Left lung (tissue), 10 donors: Measurements from ENCODE around the gene STPG2. TPM values are rescaled to one million over a fixed set of nuclear protein-coding genes. Genes with fewer than 3 reads are reported as not detected.

Experiments
- ATAC-seq: fragments of 200-7000 bp; cut with Tn5 transposase; one replicate; pipeline ENCODE4 v1.9.1; 2020; ENCODE audit warnings: moderate library complexity
- DNase-seq, 4 donors: peaks; one replicate each; pipeline ENCODE4 v3.0.0-alpha.2; 2013 to 2020
- H3K27ac ChIP-seq, 2 donors: fragments of 200-600 bp; sonication (generic) in 1 of 2; one replicate each; pipeline versions ENCODE4 v1.5.0 to v1.8.0; 2020 to 2021
- H3K27me3 ChIP-seq, 2 donors: fragments of 200-600 bp; sonication (generic) in 1 of 2; one replicate each; pipeline versions ENCODE4 v1.5.0 to v1.8.0; 2020 to 2021
- H3K36me3 ChIP-seq, 2 donors: fragments of 200-600 bp; sonication (generic) in 1 of 2; one replicate each; pipeline versions ENCODE4 v1.5.0 to v1.8.0; 2020 to 2021
- H3K4me1 ChIP-seq, 2 donors: fragments of 200-600 bp; one replicate each; pipeline ENCODE4 v1.8.0; 2021
- H3K4me3 ChIP-seq, 2 donors: fragments of 200-600 bp; sonication (generic) in 1 of 2; one replicate each; pipeline versions ENCODE4 v1.5.0 to v1.8.0; 2020 to 2021; ENCODE audit warnings: mild to moderate bottlenecking in 1 of 2
- H3K9me3 ChIP-seq, 2 donors: fragments of 200-600 bp; sonication (generic) in 1 of 2; one replicate each; pipeline versions ENCODE4 v1.5.0 to v1.8.0; 2020 to 2021
- intact Hi-C, 2 donors: fragments of 100-400 bp; cut with DNase I; formaldehyde crosslinking; loops; one replicate each; pipeline versions ENCODE4 v1.11.2 to v1.14.2; 2022
- polyA plus RNA-seq, 6 donors: library from polyadenylated mRNA; unstranded; fragments of 120-200 nt; gene quantifications; one replicate each; pipeline ENCODE4 v1.2.1, GENCODE V29; 2013; ENCODE audit not compliant: insufficient read length in 6 of 6
- total RNA-seq, 2 donors: library from RNA; stranded (reverse); fragmentation: NEBNext Ultra II Directional; extraction: Animal tissue kit (Norgen Biotek cat#: 25700); gene quantifications; one replicate each; pipeline ENCODE4 v1.2.1, GENCODE V29; 2021
- TF ChIP-seq, protein P1 (sequence below), 2 donors: fragments of 200-600 bp; sonication (generic) in 1 of 2; IDR thresholded peaks; one replicate each; pipeline versions ENCODE4 v1.5.0 to v1.8.0; 2021; ENCODE audit warnings: antibody characterized with exemption in 2 of 2
- donor health status: DM: no; HTN: yes; CAD: no.
- donor health status: DM: no; HTN: no; CAD: no.

STPG2 gene
- total and polyA plus RNA-seq, 8 donors: 0.13 to 0.76 (median 0.30) TPM

DNA sequence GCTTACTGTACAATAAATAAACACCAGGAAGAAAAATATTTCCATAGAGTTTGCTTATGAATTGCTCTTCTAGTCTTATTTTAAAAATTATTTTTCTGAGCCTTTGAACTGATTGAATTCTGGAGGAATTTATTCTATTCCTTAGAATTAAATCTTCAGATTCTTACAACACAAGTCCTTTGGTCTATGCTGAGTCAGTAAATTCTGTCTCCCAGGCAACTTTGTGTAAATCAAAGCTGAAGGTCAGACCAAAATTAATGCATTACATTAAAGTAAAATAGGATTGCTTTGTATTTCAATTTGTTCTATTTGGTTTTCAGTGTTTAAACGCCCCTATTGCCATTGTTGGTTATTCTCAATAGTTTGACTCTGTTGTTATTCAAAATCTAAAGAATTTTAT is 26.8 kb upstream of the STPG2 start:
- Histone ChIP-seq H3K27ac (no peak overlapping the region), H3K4me1 (no peaks in the 10 kb centered on the region), H3K27me3 (no peaks in the 10 kb centered on the region), H3K4me3 (no peak overlapping the region), H3K36me3 (no peaks in the 10 kb centered on the region), H3K9me3 (no peaks in the 10 kb centered on the region)
- TF ChIP-seq, protein P1, sequence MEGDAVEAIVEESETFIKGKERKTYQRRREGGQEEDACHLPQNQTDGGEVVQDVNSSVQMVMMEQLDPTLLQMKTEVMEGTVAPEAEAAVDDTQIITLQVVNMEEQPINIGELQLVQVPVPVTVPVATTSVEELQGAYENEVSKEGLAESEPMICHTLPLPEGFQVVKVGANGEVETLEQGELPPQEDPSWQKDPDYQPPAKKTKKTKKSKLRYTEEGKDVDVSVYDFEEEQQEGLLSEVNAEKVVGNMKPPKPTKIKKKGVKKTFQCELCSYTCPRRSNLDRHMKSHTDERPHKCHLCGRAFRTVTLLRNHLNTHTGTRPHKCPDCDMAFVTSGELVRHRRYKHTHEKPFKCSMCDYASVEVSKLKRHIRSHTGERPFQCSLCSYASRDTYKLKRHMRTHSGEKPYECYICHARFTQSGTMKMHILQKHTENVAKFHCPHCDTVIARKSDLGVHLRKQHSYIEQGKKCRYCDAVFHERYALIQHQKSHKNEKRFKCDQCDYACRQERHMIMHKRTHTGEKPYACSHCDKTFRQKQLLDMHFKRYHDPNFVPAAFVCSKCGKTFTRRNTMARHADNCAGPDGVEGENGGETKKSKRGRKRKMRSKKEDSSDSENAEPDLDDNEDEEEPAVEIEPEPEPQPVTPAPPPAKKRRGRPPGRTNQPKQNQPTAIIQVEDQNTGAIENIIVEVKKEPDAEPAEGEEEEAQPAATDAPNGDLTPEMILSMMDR (IDR thresholded peaks at IDR 0.05): no peak
- DNase-seq: no peak
- intact Hi-C loops: no loop called here
- ATAC-seq: no peak

DNA sequence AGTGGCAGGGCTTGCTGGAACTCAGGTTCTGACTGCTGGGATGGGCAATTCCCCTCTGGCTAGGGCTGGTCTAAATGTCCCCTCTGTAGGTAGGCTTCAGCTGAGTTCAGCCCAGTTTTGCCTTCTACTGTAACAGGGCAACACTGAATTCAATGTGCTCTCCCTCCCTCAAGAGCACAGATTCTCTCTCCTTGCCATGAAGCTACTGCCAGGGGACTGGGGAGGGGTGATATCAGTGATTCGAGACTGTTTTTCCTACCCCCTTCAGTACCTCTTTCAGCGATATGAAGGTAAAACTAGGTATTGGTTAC is 23.4 kb upstream of the STPG2 start:
- no peak for ATAC-seq
- H3K27ac ChIP-seq: no peak overlapping the region
- no peaks in the 10 kb centered on the region for H3K36me3 ChIP-seq
- no peak for DNase-seq
- no peak overlapping the region for H3K4me3 ChIP-seq
- H3K4me1 ChIP-seq: no peaks in the 10 kb centered on the region
- H3K27me3 ChIP-seq: no peaks in the 10 kb centered on the region
- peaks cover 0 to 2% of the 10 kb centered on the region in 2 donors for H3K9me3 ChIP-seq
- TF ChIP-seq, protein P1 (IDR thresholded peaks at IDR 0.05): no peak
- intact Hi-C loops: no loop called here

DNA sequence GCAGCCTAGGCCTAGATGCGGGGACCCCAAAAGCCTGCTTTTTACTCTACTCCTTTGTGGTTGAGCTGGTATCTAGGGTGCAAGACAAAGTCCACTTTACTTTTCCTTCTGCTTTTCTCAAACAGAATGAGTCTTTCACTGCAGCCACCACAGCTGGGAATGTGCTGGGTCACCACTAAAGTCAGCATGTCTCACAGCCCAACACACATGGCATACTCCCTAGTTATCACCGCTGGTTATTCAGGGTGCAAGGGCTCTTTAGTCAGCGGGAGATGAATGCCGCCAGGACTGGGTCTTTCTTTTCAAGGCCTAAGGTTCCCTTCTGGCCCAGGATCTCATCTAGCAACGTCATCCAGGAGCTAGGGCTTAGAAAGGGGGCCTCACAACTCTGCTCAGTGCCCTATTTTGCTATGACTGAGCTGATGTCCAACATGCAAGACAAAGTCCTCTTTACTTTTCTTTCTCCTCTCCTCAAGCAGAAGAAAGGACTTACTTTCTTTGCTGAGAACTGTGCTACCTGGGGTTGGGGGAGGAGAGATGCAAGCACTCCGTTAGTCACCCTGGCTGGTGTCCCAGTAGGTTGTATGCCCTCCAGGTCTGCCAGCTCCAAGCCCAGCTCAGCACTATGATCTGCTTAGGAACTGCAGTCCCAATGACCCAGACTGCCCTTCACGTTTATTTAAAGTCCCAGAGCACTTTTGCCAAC is 22.9 kb upstream of the STPG2 start:
- ATAC-seq (peak; percentile 95), DNase-seq (peak in 2 of 4 donors; percentile 42 to 64)
- TF ChIP-seq, protein P1 (IDR thresholded peaks at IDR 0.05): no peak
- Histone ChIP-seq H3K4me1 (no peaks in the 10 kb centered on the region), H3K4me3 (no peak overlapping the region), H3K27me3 (no peaks in the 10 kb centered on the region), H3K27ac (no peak overlapping the region), H3K36me3 (no peaks in the 10 kb centered on the region), H3K9me3 (peaks cover 0 to 2% of the 10 kb centered on the region in 2 donors)
- intact Hi-C loops: no loop called here

DNA sequence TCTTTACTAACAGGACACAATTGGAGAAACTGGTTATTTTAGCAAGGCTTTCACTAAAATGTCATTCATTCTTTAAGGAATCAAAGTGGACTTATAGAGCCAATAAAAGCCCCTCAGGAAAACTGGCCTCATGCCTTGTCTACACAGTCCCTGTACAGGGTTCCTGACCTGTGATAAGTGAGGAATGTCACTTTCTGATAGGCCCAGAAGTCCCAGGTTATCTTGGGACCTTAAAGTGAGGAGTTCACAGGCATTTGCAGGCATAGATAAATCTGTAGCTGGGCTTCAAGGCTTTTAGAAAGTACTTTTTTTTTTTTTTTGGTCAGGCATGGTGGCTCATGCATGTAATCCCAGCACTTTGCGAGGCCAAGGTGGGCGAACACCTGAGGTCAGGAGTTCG is 19.4 kb upstream of the STPG2 start:
- Histone ChIP-seq H3K9me3 (peaks cover 0 to 2% of the 10 kb centered on the region in 2 donors), H3K36me3 (no peaks in the 10 kb centered on the region), H3K27ac (no peak overlapping the region), H3K4me3 (no peak overlapping the region), H3K4me1 (no peaks in the 10 kb centered on the region), H3K27me3 (no peaks in the 10 kb centered on the region)
- DNase-seq: no peak
- TF ChIP-seq, protein P1 (IDR thresholded peaks at IDR 0.05): no peak
- intact Hi-C loops: no loop called here
- ATAC-seq: no peak

DNA sequence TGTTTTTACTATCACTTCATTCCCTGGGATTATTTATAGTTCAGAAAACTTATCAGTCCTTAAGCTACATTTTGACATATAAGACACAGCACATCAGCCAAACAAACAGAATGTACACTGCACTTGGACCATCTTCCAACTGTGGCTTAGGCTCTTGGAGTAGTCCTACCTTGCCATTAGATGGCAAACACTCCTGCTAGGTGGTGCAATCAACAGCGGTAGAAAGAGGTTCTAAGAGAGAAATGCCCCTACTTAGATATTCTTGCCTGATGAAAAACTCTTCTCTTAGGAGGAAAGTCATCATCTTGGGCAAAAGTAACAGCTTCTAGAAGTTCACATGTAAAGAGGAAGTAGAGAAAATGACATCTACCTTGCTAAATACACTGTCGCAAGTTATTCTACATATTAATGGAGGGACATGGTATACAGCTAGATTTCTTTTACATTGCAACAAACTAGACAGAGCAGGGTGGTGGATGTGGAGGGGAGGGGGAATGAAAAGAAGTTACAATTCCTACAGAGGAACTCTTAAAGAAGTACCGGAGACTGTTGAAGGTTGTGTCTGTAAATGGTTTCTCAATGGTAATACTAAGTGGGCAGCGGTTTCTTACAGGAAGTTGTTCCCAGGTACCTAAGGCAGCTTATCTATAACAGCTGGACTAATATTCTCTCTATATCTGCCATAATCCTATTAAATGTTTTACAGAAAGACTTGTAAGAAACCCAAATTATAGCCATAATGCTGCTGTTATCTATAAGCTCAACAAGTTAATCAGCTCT is 8.1 kb upstream of the STPG2 start:
- TF ChIP-seq, protein P1 (IDR thresholded peaks at IDR 0.05): no peak
- no peaks in the 10 kb centered on the region for H3K4me1 ChIP-seq
- H3K27ac ChIP-seq: no peak overlapping the region
- no peaks in the 10 kb centered on the region for H3K36me3 ChIP-seq
- ATAC-seq (peak; percentile 45), DNase-seq (no peak)
- H3K27me3 ChIP-seq: no peaks in the 10 kb centered on the region
- H3K4me3 ChIP-seq: no peak overlapping the region
- intact Hi-C loops: no loop called here
- H3K9me3 ChIP-seq: no peaks in the 10 kb centered on the region
